ENCODE measurements around the gene KNSTRN. TPM values are rescaled to one million over a fixed set of nuclear protein-coding genes. Genes with fewer than 3 reads are reported as not detected.

The KNSTRN gene
- total and polyA plus RNA-seq, 4 donors: 3.4 to 28.1 (median 8.9) TPM

DNA sequence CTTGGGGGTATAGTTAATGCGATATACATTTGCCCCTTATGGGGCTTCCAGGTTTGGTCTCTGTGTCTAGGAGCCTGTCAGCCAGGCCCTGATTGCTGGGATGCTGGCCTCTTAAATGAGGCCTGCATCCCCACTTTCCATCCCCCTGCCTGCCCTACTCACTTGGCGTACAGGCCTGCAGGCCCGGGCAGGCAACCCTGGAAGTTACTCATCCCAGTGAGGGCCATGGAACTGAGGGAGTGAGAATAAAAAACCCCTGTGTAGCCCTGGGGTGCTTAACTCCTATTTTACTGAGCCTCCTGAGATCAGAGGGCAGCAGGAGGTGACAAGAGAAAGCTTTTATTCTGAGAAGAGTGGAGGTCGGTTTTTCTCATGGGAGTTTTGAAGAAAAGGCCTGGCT lies 22.5 kb upstream of the KNSTRN start:
- Histone ChIP-seq H3K27me3 (ENCODE audit: control insufficient read depth in 4 of 4, insufficient read depth in 4 of 4, low read length in 3 of 4) (no peaks in the 10 kb centered on the region), H3K4me1 (ENCODE audit: control insufficient read depth in 4 of 4, insufficient read depth in 4 of 4, low read length in 3 of 4) (peaks cover 3 to 13% (median 10%) of the 10 kb centered on the region in 4 donors), H3K9me3 (ENCODE audit: control insufficient read depth in 4 of 4, low read length in 3 of 4) (no peaks in the 10 kb centered on the region), H3K9ac (ENCODE audit: low read depth in 1 of 2, low read length in 2 of 2) (no peak overlapping the region), H3K4me3 (ENCODE audit: low read depth in 1 of 3, low read length in 3 of 3) (no peak overlapping the region), H3K36me3 (ENCODE audit: control insufficient read depth in 4 of 4, insufficient read depth in 3 of 4, low read depth in 1 of 4, low read length in 3 of 4) (no peaks in the 10 kb centered on the region), H3K27ac (ENCODE audit: low read depth in 1 of 2, low read length in 2 of 2) (no peak overlapping the region)
- WGBS: 96% methylated on average over 4 of the region's 4 CpGs
- no peak for TF ChIP-seq TAF1 (conservative IDR thresholded peaks at IDR 0.05)
- TF ChIP-seq HNF4A (conservative IDR thresholded peaks at IDR 0.05): no peak
- DNase-seq (ENCODE audit: low spot score): no peak

DNA sequence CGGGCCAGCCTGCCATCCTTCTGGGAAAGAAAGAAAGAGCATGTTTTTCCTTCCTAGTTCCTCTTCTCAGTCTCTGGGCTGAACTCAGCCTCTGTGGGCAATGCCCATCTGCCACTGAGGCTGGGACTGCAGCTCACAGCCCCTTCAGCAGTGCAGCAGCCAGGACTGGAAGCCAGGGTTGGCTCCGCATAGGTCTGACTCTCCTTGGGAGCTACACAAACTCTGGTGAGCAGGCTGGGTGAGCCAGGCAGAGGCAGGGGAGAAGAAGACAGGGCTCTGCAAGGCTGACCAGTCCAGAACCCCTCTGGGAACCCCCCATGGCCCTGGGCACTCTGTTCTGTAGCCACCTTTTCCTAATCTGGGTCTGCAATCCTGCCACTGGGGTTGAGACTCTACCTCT lies 20.9 kb upstream of the KNSTRN start:
- Histone ChIP-seq H3K27me3 (ENCODE audit: control insufficient read depth in 4 of 4, insufficient read depth in 4 of 4, low read length in 3 of 4) (no peaks in the 10 kb centered on the region), H3K4me3 (ENCODE audit: low read depth in 1 of 3, low read length in 3 of 3) (no peak overlapping the region), H3K36me3 (ENCODE audit: control insufficient read depth in 4 of 4, insufficient read depth in 3 of 4, low read depth in 1 of 4, low read length in 3 of 4) (no peaks in the 10 kb centered on the region), H3K9me3 (ENCODE audit: control insufficient read depth in 4 of 4, low read length in 3 of 4) (no peaks in the 10 kb centered on the region), H3K9ac (ENCODE audit: low read depth in 1 of 2, low read length in 2 of 2) (no peak overlapping the region), H3K27ac (ENCODE audit: low read depth in 1 of 2, low read length in 2 of 2) (no peak overlapping the region), H3K4me1 (ENCODE audit: control insufficient read depth in 4 of 4, insufficient read depth in 4 of 4, low read length in 3 of 4) (peaks cover 3 to 21% (median 12%) of the 10 kb centered on the region in 4 donors)
- TF ChIP-seq YY1 (IDR thresholded peaks at IDR 0.05) (no peak), EGR1 (IDR thresholded peaks at IDR 0.05; ENCODE audit: low read depth in 2 of 2) (no peak), SP1 (IDR thresholded peaks at IDR 0.05) (no peak), FOXA2 (IDR thresholded peaks at IDR 0.05) (no peak), RXRA (IDR thresholded peaks at IDR 0.05) (no peak), HNF4A (conservative IDR thresholded peaks at IDR 0.05) (no peak), JUND (IDR thresholded peaks at IDR 0.05) (no peak), NR2F2 (IDR thresholded peaks at IDR 0.05) (no peak), RAD21 (IDR thresholded peaks at IDR 0.05) (no peak), HNF4G (IDR thresholded peaks at IDR 0.05) (no peak), GABPA (IDR thresholded peaks at IDR 0.05 in 1 of 2, conservative IDR thresholded peaks at IDR 0.05 in 1 of 2) (no peak), FOXA1 (IDR thresholded peaks at IDR 0.05) (no peak), TAF1 (conservative IDR thresholded peaks at IDR 0.05) (no peak)
- TF ChIP-seq, protein P1, sequence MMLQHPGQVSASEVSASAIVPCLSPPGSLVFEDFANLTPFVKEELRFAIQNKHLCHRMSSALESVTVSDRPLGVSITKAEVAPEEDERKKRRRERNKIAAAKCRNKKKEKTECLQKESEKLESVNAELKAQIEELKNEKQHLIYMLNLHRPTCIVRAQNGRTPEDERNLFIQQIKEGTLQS (IDR thresholded peaks at IDR 0.05): no peak
- TF ChIP-seq, protein P2, sequence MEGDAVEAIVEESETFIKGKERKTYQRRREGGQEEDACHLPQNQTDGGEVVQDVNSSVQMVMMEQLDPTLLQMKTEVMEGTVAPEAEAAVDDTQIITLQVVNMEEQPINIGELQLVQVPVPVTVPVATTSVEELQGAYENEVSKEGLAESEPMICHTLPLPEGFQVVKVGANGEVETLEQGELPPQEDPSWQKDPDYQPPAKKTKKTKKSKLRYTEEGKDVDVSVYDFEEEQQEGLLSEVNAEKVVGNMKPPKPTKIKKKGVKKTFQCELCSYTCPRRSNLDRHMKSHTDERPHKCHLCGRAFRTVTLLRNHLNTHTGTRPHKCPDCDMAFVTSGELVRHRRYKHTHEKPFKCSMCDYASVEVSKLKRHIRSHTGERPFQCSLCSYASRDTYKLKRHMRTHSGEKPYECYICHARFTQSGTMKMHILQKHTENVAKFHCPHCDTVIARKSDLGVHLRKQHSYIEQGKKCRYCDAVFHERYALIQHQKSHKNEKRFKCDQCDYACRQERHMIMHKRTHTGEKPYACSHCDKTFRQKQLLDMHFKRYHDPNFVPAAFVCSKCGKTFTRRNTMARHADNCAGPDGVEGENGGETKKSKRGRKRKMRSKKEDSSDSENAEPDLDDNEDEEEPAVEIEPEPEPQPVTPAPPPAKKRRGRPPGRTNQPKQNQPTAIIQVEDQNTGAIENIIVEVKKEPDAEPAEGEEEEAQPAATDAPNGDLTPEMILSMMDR (IDR thresholded peaks at IDR 0.05; ENCODE audit: low read depth, low read length, missing input control): no peak
- TF ChIP-seq, protein P3, sequence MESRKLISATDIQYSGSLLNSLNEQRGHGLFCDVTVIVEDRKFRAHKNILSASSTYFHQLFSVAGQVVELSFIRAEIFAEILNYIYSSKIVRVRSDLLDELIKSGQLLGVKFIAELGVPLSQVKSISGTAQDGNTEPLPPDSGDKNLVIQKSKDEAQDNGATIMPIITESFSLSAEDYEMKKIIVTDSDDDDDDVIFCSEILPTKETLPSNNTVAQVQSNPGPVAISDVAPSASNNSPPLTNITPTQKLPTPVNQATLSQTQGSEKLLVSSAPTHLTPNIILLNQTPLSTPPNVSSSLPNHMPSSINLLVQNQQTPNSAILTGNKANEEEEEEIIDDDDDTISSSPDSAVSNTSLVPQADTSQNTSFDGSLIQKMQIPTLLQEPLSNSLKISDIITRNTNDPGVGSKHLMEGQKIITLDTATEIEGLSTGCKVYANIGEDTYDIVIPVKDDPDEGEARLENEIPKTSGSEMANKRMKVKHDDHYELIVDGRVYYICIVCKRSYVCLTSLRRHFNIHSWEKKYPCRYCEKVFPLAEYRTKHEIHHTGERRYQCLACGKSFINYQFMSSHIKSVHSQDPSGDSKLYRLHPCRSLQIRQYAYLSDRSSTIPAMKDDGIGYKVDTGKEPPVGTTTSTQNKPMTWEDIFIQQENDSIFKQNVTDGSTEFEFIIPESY (IDR thresholded peaks at IDR 0.05): no peak
- TF ChIP-seq, protein P4, sequence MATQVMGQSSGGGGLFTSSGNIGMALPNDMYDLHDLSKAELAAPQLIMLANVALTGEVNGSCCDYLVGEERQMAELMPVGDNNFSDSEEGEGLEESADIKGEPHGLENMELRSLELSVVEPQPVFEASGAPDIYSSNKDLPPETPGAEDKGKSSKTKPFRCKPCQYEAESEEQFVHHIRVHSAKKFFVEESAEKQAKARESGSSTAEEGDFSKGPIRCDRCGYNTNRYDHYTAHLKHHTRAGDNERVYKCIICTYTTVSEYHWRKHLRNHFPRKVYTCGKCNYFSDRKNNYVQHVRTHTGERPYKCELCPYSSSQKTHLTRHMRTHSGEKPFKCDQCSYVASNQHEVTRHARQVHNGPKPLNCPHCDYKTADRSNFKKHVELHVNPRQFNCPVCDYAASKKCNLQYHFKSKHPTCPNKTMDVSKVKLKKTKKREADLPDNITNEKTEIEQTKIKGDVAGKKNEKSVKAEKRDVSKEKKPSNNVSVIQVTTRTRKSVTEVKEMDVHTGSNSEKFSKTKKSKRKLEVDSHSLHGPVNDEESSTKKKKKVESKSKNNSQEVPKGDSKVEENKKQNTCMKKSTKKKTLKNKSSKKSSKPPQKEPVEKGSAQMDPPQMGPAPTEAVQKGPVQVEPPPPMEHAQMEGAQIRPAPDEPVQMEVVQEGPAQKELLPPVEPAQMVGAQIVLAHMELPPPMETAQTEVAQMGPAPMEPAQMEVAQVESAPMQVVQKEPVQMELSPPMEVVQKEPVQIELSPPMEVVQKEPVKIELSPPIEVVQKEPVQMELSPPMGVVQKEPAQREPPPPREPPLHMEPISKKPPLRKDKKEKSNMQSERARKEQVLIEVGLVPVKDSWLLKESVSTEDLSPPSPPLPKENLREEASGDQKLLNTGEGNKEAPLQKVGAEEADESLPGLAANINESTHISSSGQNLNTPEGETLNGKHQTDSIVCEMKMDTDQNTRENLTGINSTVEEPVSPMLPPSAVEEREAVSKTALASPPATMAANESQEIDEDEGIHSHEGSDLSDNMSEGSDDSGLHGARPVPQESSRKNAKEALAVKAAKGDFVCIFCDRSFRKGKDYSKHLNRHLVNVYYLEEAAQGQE (IDR thresholded peaks at IDR 0.05): no peak
- WGBS: 95% methylated on average over 2 of the region's 2 CpGs
- DNase-seq (ENCODE audit: low spot score): no peak

All from liver (tissue), 9 donors.